CD4-positive, alpha-beta T cell (primary cell): ENCODE results near the gene GRK5. TPM values are rescaled to one million over a fixed set of nuclear protein-coding genes. Genes with fewer than 3 reads are reported as not detected.

ENCODE experiments used
- ATAC-seq: fragments of 200-7000 bp; cut with Tn5 transposase; one replicate; pipeline ENCODE4 v1.10.0; 2022; ENCODE audit warnings: mild to moderate bottlenecking; ENCODE audit not compliant: poor library complexity
- CTCF ChIA-PET: fragments of 350-600 bp; sonication (Branson Sonifier 250); formaldehyde crosslinking; loops from one replicate; lab custom pipeline; 2021; ENCODE audit warnings: antibody characterized with exemption, inconsistent platforms; lab: Charles Lee
- POLR2A ChIA-PET: fragments of 350-600 bp; sonication (Branson Sonifier 250); formaldehyde crosslinking; loops from one replicate; lab custom pipeline; 2021; ENCODE audit warnings: antibody characterized with exemption, inconsistent platforms; lab: Charles Lee
- DNase-seq, 14 experiments: peaks; one replicate each; pipeline ENCODE4 v3.0.0-alpha.2; 2013 to 2020; ENCODE audit warnings: mixed read lengths in 2 of 14
- H3K27ac ChIP-seq, 2 donors: one replicate each; pipeline versions ENCODE4 v1.5.1 to v1.7.0; 2013; ENCODE audit warnings: low read length in 2 of 2, low read depth in 1 of 2, mild to moderate bottlenecking in 1 of 2
- H3K27me3 ChIP-seq, 2 experiments: 1 replicate in 1 of 2; 2 replicates in 1 of 2; pipeline versions ENCODE4 v1.6.1 to v1.7.0; 2013; ENCODE audit warnings: low read length in 2 of 2, control low read depth in 1 of 2, mild to moderate bottlenecking in 1 of 2, moderate library complexity in 1 of 2; ENCODE audit not compliant: insufficient read depth in 2 of 2, control insufficient read depth in 1 of 2
- H3K36me3 ChIP-seq: one replicate; pipeline ENCODE4 v1.6.1; 2013; ENCODE audit warnings: low read length, control low read depth; ENCODE audit not compliant: insufficient read depth
- H3K4me1 ChIP-seq: one replicate; pipeline ENCODE4 v1.6.1; 2013; ENCODE audit warnings: low read length, control low read depth; ENCODE audit not compliant: insufficient read depth
- H3K4me3 ChIP-seq: one replicate; pipeline ENCODE4 v1.5.1; 2013; ENCODE audit warnings: mild to moderate bottlenecking, low read length, moderate library complexity
- H3K9me3 ChIP-seq, 2 experiments: 1 replicate in 1 of 2; 2 replicates in 1 of 2; pipeline versions ENCODE4 v1.6.1 to v1.7.0; 2013; ENCODE audit warnings: low read length in 2 of 2, mild to moderate bottlenecking in 2 of 2, control low read depth in 1 of 2, moderate library complexity in 1 of 2; ENCODE audit not compliant: control insufficient read depth in 1 of 2, insufficient read depth in 1 of 2
- H3K27ac Mint-ChIP-seq: one replicate; pipeline ENCODE4 v1.8.0; 2020; ENCODE audit warnings: mixed read lengths
- H3K27me3 Mint-ChIP-seq: one replicate; pipeline ENCODE4 v1.8.0; 2021; ENCODE audit warnings: mixed read lengths
- H3K36me3 Mint-ChIP-seq: one replicate; pipeline ENCODE4 v1.8.0; 2021; ENCODE audit warnings: low read depth, mixed read lengths
- H3K4me1 Mint-ChIP-seq: one replicate; pipeline ENCODE4 v1.8.0; 2021; ENCODE audit warnings: low read depth, mixed read lengths
- H3K4me3 Mint-ChIP-seq: one replicate; pipeline ENCODE4 v1.8.0; 2020; ENCODE audit warnings: mild to moderate bottlenecking, mixed read lengths
- H3K9me3 Mint-ChIP-seq: one replicate; pipeline ENCODE4 v1.8.0; 2020; ENCODE audit warnings: mixed read lengths
- intact Hi-C, 2 experiments: fragments of 100-400 bp; cut with DNase I in 1 of 2; cut with micrococcal nuclease in 1 of 2; formaldehyde crosslinking; loops; one replicate each; pipeline versions ENCODE4 v1.15.1 to v1.9.0; 2023 to 2025; cut with DNase I, micrococcal nuclease
- total RNA-seq, 174 experiments: library from RNA in 2 of 174; stranded (reverse) in 2 of 174; gene quantifications; one replicate each; pipeline ENCODE4 v1.2.3 and lab custom pipeline; 2021 to 2026
- TF ChIP-seq, protein P1 (sequence below): fragments of 200-600 bp; IDR thresholded peaks from one replicate; pipeline ENCODE4 v1.8.0; 2022; ENCODE audit warnings: antibody characterized with exemption, mild to moderate bottlenecking

The GRK5 gene
- total RNA-seq, 2 experiments from 2014 or later, result 19.2 to 20.8 TPM

DNA sequence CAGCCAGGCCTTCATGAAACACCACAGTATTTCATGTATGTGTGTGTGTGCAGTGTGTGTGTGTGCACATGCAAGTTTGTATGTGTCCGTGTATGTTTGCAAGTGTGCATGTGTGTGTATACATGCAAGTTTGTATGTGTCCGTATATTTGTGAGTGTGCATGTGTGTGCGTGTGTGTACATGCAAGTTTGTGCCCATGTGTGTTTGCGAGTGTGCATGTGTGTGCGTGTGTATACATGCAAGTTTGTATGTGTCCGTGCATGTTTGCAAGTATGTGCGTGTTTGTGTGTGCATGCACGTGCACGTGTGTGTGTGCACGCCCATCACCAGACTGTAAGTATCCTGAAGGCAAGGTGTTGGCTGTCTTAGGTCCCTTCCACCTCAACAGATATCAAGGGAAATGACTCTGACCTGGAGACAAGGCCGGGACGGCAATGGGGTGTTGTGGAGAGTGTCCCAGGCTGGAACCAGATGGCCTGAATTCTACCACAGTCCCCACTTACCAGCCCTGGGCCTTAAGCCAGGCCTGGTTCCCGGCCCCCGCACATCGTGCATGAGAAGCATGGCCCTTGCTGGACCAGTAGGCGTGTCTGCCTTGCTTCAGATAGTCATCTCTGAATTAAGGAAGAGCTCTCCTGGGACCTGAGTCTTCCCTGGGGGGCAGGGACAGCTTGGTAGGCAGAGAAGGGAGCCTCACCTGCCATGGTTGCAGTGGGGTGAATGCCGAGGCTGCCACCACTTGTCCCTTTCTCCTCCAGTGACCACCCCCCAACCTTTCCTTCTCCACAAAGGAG, 140.0 kb downstream of the GRK5 start:
- H3K27ac Mint-ChIP-seq, result no peak overlapping the region
- Histone ChIP-seq H3K4me3 (no peak overlapping the region), H3K36me3 (peaks cover 25% of the 10 kb centered on the region), H3K9me3 (peaks cover 21 to 23% of the 10 kb centered on the region in 2 experiments), H3K27ac (no peak overlapping the region), H3K27me3 (no peaks in the 10 kb centered on the region), H3K4me1 (peaks cover 4% of the 10 kb centered on the region)
- no peaks in the 10 kb centered on the region for H3K27me3 Mint-ChIP-seq
- H3K36me3 Mint-ChIP-seq, result peaks cover 76% of the 10 kb centered on the region
- peaks cover 7% of the 10 kb centered on the region for H3K9me3 Mint-ChIP-seq
- no peak overlapping the region for H3K4me3 Mint-ChIP-seq
- H3K4me1 Mint-ChIP-seq, result peaks cover 26% of the 10 kb centered on the region
- ChIA-PET CTCF (no interaction called here), POLR2A (no interaction called here)
- TF ChIP-seq, protein P1, sequence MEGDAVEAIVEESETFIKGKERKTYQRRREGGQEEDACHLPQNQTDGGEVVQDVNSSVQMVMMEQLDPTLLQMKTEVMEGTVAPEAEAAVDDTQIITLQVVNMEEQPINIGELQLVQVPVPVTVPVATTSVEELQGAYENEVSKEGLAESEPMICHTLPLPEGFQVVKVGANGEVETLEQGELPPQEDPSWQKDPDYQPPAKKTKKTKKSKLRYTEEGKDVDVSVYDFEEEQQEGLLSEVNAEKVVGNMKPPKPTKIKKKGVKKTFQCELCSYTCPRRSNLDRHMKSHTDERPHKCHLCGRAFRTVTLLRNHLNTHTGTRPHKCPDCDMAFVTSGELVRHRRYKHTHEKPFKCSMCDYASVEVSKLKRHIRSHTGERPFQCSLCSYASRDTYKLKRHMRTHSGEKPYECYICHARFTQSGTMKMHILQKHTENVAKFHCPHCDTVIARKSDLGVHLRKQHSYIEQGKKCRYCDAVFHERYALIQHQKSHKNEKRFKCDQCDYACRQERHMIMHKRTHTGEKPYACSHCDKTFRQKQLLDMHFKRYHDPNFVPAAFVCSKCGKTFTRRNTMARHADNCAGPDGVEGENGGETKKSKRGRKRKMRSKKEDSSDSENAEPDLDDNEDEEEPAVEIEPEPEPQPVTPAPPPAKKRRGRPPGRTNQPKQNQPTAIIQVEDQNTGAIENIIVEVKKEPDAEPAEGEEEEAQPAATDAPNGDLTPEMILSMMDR, result no peak
- ATAC-seq, result no peak
- intact Hi-C loops, result no loop called here
- DNase-seq, result no peak

- Histone ChIP-seq H3K4me1 (peaks cover 4% of the 10 kb centered on the region), H3K36me3 (peaks cover 22% of the 10 kb centered on the region), H3K9me3 (peaks cover 21 to 23% of the 10 kb centered on the region in 2 experiments), H3K27me3 (no peaks in the 10 kb centered on the region), H3K27ac (no peak overlapping the region), H3K4me3 (no peak overlapping the region)
- ChIA-PET POLR2A (no interaction called here), CTCF (no interaction called here)
- Mint-ChIP-seq H3K4me1 (peaks cover 19% of the 10 kb centered on the region), H3K27me3 (no peaks in the 10 kb centered on the region), H3K36me3 (peaks cover 79% of the 10 kb centered on the region), H3K4me3 (no peak overlapping the region), H3K27ac (no peak overlapping the region), H3K9me3 (peaks cover 7% of the 10 kb centered on the region)
- ATAC-seq (no peak), DNase-seq (no peak)
- intact Hi-C loops, result no loop called here
- TF ChIP-seq, protein P1, result no peak
Observed at GRCh38 chr10:119348106-119348505, 140.7 kb downstream of the GRK5 start.

DNA sequence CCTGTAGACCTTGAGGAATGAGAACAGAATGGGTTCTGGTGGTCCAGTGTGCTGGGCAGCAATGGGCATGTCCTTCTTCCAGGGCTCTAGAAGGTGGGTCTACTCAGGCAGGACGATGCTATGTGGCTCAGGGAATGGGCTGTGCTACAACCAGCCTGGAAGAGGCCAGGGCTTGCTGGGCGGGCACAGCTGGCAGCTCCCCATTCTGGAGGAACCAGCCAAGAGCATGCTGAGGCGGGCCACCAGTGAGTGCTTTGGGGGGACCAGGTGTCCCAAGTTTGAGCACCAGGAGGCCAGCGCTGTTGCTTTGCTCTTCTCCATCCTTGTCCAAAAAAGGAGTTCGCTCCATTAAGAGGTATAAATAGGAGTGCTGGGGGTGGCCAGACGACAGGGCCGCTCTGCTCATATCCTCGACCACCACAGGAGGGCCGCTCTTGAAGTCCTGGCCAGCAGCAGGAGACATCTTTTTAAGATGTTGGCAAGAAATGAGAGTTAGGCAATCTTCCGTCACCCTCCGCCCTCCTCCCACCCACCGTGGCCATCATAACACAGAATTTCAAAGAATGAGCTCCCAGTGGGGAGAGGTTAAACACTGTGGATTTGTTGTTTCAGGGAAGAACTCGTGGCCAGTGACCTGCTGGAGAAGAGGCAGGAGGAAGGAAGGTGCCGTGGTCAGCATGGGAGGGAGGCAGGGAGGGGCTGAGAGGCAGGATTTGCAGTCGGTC, 141.3 kb downstream of the GRK5 start:
- no peak for DNase-seq
- Mint-ChIP-seq H3K4me3 (no peak overlapping the region), H3K27me3 (no peaks in the 10 kb centered on the region), H3K36me3 (peaks cover 81% of the 10 kb centered on the region), H3K4me1 (peaks cover 14% of the 10 kb centered on the region), H3K27ac (no peak overlapping the region), H3K9me3 (peaks cover 7% of the 10 kb centered on the region)
- Histone ChIP-seq H3K4me3 (no peak overlapping the region), H3K27me3 (no peaks in the 10 kb centered on the region), H3K4me1 (peaks cover 4% of the 10 kb centered on the region), H3K36me3 (peaks cover 22% of the 10 kb centered on the region), H3K27ac (no peak overlapping the region), H3K9me3 (peaks cover 21 to 25% of the 10 kb centered on the region in 2 experiments)
- intact Hi-C loops, result no loop called here
- CTCF ChIA-PET, result no interaction called here
- ATAC-seq, result no peak
- POLR2A ChIA-PET, result no interaction called here
- TF ChIP-seq, protein P1, result no peak
